Stimulated activated CD8-positive, alpha-beta memory T cell treated with anti-CD3 and anti-CD28 coated beads, Interleukin-4, amount 100 ng/mL, for 48 hours (primary cell): ENCODE measurements around the gene DUOXA2.
"Not testable (repeated sequence)": the region's sequence is repeated elsewhere in the genome, so short reads cannot be mapped to it uniquely, and the experiment has no call there.

ENCODE experiments used
- DNase-seq: peaks from one replicate; pipeline ENCODE4 v3.0.0-alpha.2; 2020

The DUOXA2 gene

GRCh38 chr15:45097466-45097865 is 16.7 kb upstream of the DUOXA2 start:
- no peak for DNase-seq

GRCh38 chr15:45099549-45100165 is 14.5 kb upstream of the DUOXA2 start:
- DNase-seq = no peak

- DNase-seq = no peak
Measured at GRCh38 chr15:45100884-45101625, 13.1 kb upstream of the DUOXA2 start.

- no peak for DNase-seq
Measured at GRCh38 chr15:45101749-45102148, 12.4 kb upstream of the DUOXA2 start.

- no peak for DNase-seq
Measured at GRCh38 chr15:45102226-45102625, 11.9 kb upstream of the DUOXA2 start.

GRCh38 chr15:45104170-45104569 is 10.0 kb upstream of the DUOXA2 start:
- not testable (repeated sequence) for DNase-seq

GRCh38 chr15:45105586-45105985 is 8.5 kb upstream of the DUOXA2 start:
- DNase-seq = no peak

GRCh38 chr15:45106002-45106790 is 7.9 kb upstream of the DUOXA2 start:
- no peak for DNase-seq

- no peak for DNase-seq
Measured at GRCh38 chr15:45107941-45108630, 6.0 kb upstream of the DUOXA2 start.

- no peak for DNase-seq
Measured at GRCh38 chr15:45110256-45110820, 3.8 kb upstream of the DUOXA2 start.

GRCh38 chr15:45111390-45112142 is 2.6 kb upstream of the DUOXA2 start:
- DNase-seq = no peak

- DNase-seq = no peak
Measured at GRCh38 chr15:45112143-45112590, 2.0 kb upstream of the DUOXA2 start.

- no peak for DNase-seq
Measured at GRCh38 chr15:45112591-45113379, 1.3 kb upstream of the DUOXA2 start.

- no peak for DNase-seq
Measured at GRCh38 chr15:45113380-45113990, 641 bp upstream of the DUOXA2 start.

- no peak for DNase-seq
Measured at GRCh38 chr15:45114751-45115085, 592 bp downstream of the DUOXA2 start.

GRCh38 chr15:45115312-45115820 is 1.2 kb downstream of the DUOXA2 start:
- DNase-seq = no peak

GRCh38 chr15:45116006-45116481 is 1.9 kb downstream of the DUOXA2 start:
- no peak for DNase-seq

- DNase-seq = peak; percentile 38
Measured at GRCh38 chr15:45116482-45117307, 2.6 kb downstream of the DUOXA2 start.

GRCh38 chr15:45117308-45118130 is 3.4 kb downstream of the DUOXA2 start:
- DNase-seq = no peak
